Prostate gland (tissue), 2 donors: ENCODE measurements around the gene UBAC2. TPM values are rescaled to one million over a fixed set of nuclear protein-coding genes. Genes with fewer than 3 reads are reported as not detected.

ENCODE experiments used
- DNase-seq: peaks from one replicate; pipeline ENCODE4 v3.0.0-alpha.2; 2019; ENCODE audit warnings: low spot score
- H3K27ac ChIP-seq, 2 donors: fragments of 200-600 bp; sonication (generic); 2 replicates each; pipeline ENCODE4 v1.5.1; 2017 to 2019
- H3K27me3 ChIP-seq: fragments of 200-600 bp; sonication (generic); replicated peaks from 2 replicates; pipeline ENCODE4 v1.5.1; 2019; ENCODE audit not compliant: insufficient read depth
- H3K36me3 ChIP-seq, 2 donors: fragments of 200-600 bp; sonication (generic); 1 replicate in 1 of 2; 2 replicates in 1 of 2; pipeline versions ENCODE4 v1.5.1 to v1.8.1; 2017 to 2019
- H3K4me1 ChIP-seq: fragments of 200-600 bp; sonication (generic); replicated peaks from 2 replicates; pipeline ENCODE4 v1.5.1; 2019
- H3K4me3 ChIP-seq, 2 donors: fragments of 200-600 bp; sonication (generic); 2 replicates each; pipeline ENCODE4 v1.5.1; 2017 to 2019
- H3K9me3 ChIP-seq: fragments of 200-600 bp; sonication (generic); 2 replicates; pipeline ENCODE4 v1.5.1; 2017
- CTCF ChIP-seq, 4 experiments: fragments of 200-600 bp in 2 of 4; fragments of 450-650 bp in 2 of 4; sonication (generic) in 2 of 4; IDR thresholded peaks; 1 replicate in 3 of 4; 2 replicates in 1 of 4; pipeline ENCODE4 v1.5.1; 2016 to 2019; ENCODE audit warnings: antibody characterized with exemption in 4 of 4, mild to moderate bottlenecking in 2 of 4, moderate library complexity in 2 of 4
- POLR2A ChIP-seq: fragments of 450-650 bp; IDR thresholded peaks from one replicate; pipeline ENCODE4 v1.6.1; 2016; ENCODE audit warnings: antibody characterized with exemption, mild to moderate bottlenecking
- POLR2AphosphoS5 ChIP-seq: sonication (generic); formaldehyde crosslinking; IDR thresholded peaks from one replicate; pipeline ENCODE4 v1.6.1; 2017; ENCODE audit warnings: antibody characterized with exemption
- WGBS: methylation state at CpG from one replicate; pipeline ENCODE4 v1.1.5; 2018; 5-methylcytosine and 5-hydroxymethylcytosine counted together
- intact Hi-C: fragments of 100-400 bp; cut with DNase I; formaldehyde crosslinking; loops from one replicate; pipeline ENCODE4 v1.14.2; 2022
- total RNA-seq, 2 donors: library from RNA; depleted of rRNA; stranded (reverse); fragments of >200 nt; gene quantifications; one replicate each; pipeline ENCODE4 v1.1.0, GENCODE V29; 2016

Gene UBAC2
- total RNA-seq, 2 donors from 2014 or later = 60.7 to 86.9 TPM

GRCh38 chr13:99367663-99368448 is 167.2 kb downstream of the UBAC2 start:
- Histone ChIP-seq H3K27ac (no peak overlapping the region), H3K9me3 (no peaks in the 10 kb centered on the region), H3K27me3 (no peaks in the 10 kb centered on the region), H3K4me1 (no peaks in the 10 kb centered on the region), H3K36me3 (no peaks in the 10 kb centered on the region), H3K4me3 (no peak overlapping the region)
- 93% methylated on average over 16 of the region's 16 CpGs for WGBS
- no peak for DNase-seq
- intact Hi-C loops = no loop called here
- no peak for TF ChIP-seq CTCF (IDR thresholded peaks at IDR 0.05)

- Histone ChIP-seq H3K4me1 (no peaks in the 10 kb centered on the region), H3K27ac (no peak overlapping the region), H3K9me3 (no peaks in the 10 kb centered on the region), H3K4me3 (no peak overlapping the region), H3K36me3 (no peaks in the 10 kb centered on the region), H3K27me3 (no peaks in the 10 kb centered on the region)
- WGBS = 86% methylated on average over 12 of the region's 12 CpGs
- DNase-seq = no peak
- TF ChIP-seq POLR2AphosphoS5 = no peak
- no peak for TF ChIP-seq CTCF (IDR thresholded peaks at IDR 0.05)
- no peak for TF ChIP-seq POLR2A
- intact Hi-C loops = no loop called here
Observed at GRCh38 chr13:99370481-99371275, 170.0 kb downstream of the UBAC2 start.

- intact Hi-C loops = no loop called here
- Histone ChIP-seq H3K4me3 (no peak overlapping the region), H3K27ac (no peak overlapping the region), H3K27me3 (no peaks in the 10 kb centered on the region), H3K36me3 (no peaks in the 10 kb centered on the region), H3K4me1 (no peaks in the 10 kb centered on the region), H3K9me3 (no peaks in the 10 kb centered on the region)
- DNase-seq = no peak
- no peak for TF ChIP-seq POLR2AphosphoS5
- no peak for TF ChIP-seq POLR2A
- TF ChIP-seq CTCF (IDR thresholded peaks at IDR 0.05) = no peak
- 89% methylated on average over 9 of the region's 9 CpGs for WGBS
Observed at GRCh38 chr13:99371956-99372355, 171.3 kb downstream of the UBAC2 start.

- no peak overlapping the region for H3K4me3 ChIP-seq
- no peak for TF ChIP-seq POLR2A
- TF ChIP-seq POLR2AphosphoS5 = no peak
- no peak for TF ChIP-seq CTCF (IDR thresholded peaks at IDR 0.05)
- intact Hi-C loops = no loop called here
- H3K36me3 ChIP-seq = no peaks in the 10 kb centered on the region
- H3K9me3 ChIP-seq = no peaks in the 10 kb centered on the region
- 98% methylated on average over 8 of the region's 8 CpGs for WGBS
- H3K4me1 ChIP-seq = no peaks in the 10 kb centered on the region
- no peaks in the 10 kb centered on the region for H3K27me3 ChIP-seq
- H3K27ac ChIP-seq = no peak overlapping the region
- DNase-seq = no peak
Observed at GRCh38 chr13:99373436-99373835, 172.8 kb downstream of the UBAC2 start.
